GM23248 (cell line): Measurements from ENCODE around the gene LSM2.

Experiments
- EZH2 ChIP-seq: fragments of 200-600 bp; sonication (generic); IDR thresholded peaks from 2 replicates; pipeline ENCODE4 v1.6.1; 2018; ENCODE audit warnings: antibody characterized with exemption, mild to moderate bottlenecking; ENCODE audit not compliant: insufficient read depth, poor library complexity, severe bottlenecking
- EZH2phosphoT487 ChIP-seq: fragments of 200-600 bp; sonication (generic); IDR thresholded peaks from 2 replicates; pipeline ENCODE4 v1.6.1; 2018; ENCODE audit warnings: antibody characterized with exemption, moderate library complexity, mild to moderate bottlenecking, low read depth; ENCODE audit not compliant: insufficient read depth

DNA sequence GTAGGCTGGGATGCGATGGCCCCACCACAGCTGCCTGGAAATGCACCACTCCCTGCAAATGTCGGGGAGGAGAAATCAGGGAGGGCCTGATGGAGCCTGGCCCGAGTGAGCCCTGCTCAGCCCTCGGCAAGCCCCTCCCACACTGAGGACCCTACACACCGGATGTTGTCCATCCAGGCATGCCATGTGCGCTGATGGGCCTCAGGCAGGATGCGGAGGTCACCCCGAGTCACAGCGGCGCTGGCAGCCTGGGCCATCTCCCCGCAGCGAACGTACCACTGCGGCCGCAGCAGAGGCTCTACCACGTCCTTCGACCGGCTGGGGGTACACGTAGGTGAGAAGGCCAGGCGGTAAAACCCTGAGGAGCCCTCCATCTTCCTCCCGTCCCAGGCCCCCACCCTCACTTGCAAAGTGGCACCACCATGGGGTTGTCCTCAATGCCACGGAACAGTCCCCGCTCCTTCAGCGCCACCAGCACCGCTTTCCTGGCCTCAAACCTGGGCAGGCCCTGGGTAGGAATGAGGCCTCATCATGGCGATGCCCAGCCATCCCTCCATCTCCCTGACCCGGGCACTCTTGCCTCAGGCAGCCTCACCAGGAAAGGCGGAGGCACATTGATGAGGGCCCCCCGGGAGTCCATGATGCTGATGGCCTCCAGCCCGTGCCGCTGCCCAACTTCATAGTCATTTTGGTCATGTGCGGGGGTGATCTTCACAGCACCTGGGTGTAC is 24.5 kb downstream of the LSM2 start:
- no peak for TF ChIP-seq EZH2
- TF ChIP-seq EZH2phosphoT487, result no peak
